RWPE2 (cell line): ENCODE data around the gene SLC1A5.
"Not testable (repeated sequence)": the region's sequence is repeated elsewhere in the genome, so short reads cannot be mapped to it uniquely, and the experiment has no call there.

ENCODE experiments used
- ATAC-seq: fragments of 200-7000 bp; cut with Tn5 transposase; 3 replicates; pipeline ENCODE4 v1.9.1; 2021; ENCODE audit warnings: low read depth
- DNase-seq: peaks from one replicate; pipeline ENCODE4 v3.0.0-alpha.2; 2020; ENCODE audit warnings: low spot score
- H3K27ac ChIP-seq: fragments of 450-650 bp; 2 replicates; pipeline ENCODE4 v1.5.1; 2017; ENCODE audit warnings: mild to moderate bottlenecking; ENCODE audit not compliant: poor library complexity, severe bottlenecking
- H3K27me3 ChIP-seq: fragments of 250-450 bp; sonication (Bioruptor Pico); 2 replicates; pipeline ENCODE4 v1.5.1; 2021; ENCODE audit warnings: mild to moderate bottlenecking, moderate library complexity; ENCODE audit not compliant: insufficient read depth, poor library complexity, severe bottlenecking
- H3K36me3 ChIP-seq: fragments of 250-450 bp; sonication (Bioruptor Pico); 2 replicates; pipeline ENCODE4 v1.5.1; 2020; ENCODE audit warnings: low read depth, mild to moderate bottlenecking, moderate library complexity
- H3K4me1 ChIP-seq: fragments of 250-450 bp; sonication (Bioruptor Pico); 2 replicates; pipeline ENCODE4 v1.5.1; 2021; ENCODE audit warnings: mild to moderate bottlenecking, moderate library complexity; ENCODE audit not compliant: insufficient read depth, poor library complexity, severe bottlenecking
- H3K4me3 ChIP-seq: fragments of 250-450 bp; sonication (Bioruptor Pico); 2 replicates; pipeline ENCODE4 v1.5.1; 2021; ENCODE audit warnings: mild to moderate bottlenecking, moderate library complexity; ENCODE audit not compliant: severe bottlenecking
- H3K9me3 ChIP-seq: fragments of 250-450 bp; sonication (Bioruptor Pico); 2 replicates; pipeline ENCODE4 v1.5.1; 2021; ENCODE audit warnings: mild to moderate bottlenecking, moderate library complexity; ENCODE audit not compliant: severe bottlenecking
- TF ChIP-seq, protein P1 (sequence below): fragments of 450-650 bp; IDR thresholded peaks from one replicate; pipeline ENCODE4 v1.5.1; 2017; ENCODE audit warnings: mild to moderate bottlenecking, moderate library complexity; ENCODE audit not compliant: poor library complexity, severe bottlenecking

Gene SLC1A5

DNA sequence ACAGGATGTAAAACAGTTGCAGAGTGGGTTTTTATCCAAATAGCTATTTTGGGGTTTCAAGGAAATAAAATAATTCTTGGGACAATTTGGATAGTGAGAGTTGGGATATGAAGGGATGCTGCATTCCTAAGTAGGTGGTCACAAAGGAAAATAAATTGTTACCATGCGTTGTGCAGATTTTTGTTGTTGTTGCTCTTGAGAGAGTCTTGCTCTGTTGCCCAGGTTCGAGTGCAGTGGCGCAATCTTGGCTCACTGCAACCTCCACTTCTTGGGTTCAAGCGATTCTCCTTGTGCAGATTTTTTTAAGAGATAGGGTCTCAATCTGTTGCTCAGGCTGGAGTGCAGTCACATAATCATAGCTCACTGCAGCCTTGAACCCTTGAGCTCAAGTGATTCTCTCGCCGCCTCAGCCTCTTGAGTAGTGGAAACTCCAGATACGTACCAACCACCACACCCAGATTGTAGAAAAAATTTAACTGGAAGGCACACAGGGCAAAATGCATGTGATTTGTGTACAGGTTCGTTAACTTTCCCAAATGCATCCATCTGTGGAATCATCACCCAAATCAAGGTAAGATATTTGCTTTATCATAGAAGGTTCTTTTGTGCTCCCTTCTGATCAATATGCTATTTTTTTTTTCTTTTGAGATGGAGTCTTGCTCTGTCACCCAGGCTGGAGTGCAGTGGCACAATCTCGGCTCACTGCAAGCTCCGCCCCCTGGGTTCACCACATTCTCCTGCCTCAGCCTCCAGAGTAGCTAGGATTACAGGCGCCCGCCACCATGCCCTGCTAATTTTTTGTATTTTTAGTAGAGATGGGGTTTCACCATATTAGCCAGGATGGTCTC lies 16.0 kb downstream of the SLC1A5 start:
- no peaks in the 10 kb centered on the region for H3K9me3 ChIP-seq
- no peak for DNase-seq
- no peak for ATAC-seq
- TF ChIP-seq, protein P1, sequence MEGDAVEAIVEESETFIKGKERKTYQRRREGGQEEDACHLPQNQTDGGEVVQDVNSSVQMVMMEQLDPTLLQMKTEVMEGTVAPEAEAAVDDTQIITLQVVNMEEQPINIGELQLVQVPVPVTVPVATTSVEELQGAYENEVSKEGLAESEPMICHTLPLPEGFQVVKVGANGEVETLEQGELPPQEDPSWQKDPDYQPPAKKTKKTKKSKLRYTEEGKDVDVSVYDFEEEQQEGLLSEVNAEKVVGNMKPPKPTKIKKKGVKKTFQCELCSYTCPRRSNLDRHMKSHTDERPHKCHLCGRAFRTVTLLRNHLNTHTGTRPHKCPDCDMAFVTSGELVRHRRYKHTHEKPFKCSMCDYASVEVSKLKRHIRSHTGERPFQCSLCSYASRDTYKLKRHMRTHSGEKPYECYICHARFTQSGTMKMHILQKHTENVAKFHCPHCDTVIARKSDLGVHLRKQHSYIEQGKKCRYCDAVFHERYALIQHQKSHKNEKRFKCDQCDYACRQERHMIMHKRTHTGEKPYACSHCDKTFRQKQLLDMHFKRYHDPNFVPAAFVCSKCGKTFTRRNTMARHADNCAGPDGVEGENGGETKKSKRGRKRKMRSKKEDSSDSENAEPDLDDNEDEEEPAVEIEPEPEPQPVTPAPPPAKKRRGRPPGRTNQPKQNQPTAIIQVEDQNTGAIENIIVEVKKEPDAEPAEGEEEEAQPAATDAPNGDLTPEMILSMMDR, result no peak
- no peaks in the 10 kb centered on the region for H3K27me3 ChIP-seq
- peaks cover 8% of the 10 kb centered on the region for H3K4me1 ChIP-seq
- H3K4me3 ChIP-seq, result no peak overlapping the region
- peaks cover 30% of the 10 kb centered on the region for H3K36me3 ChIP-seq
- no peak overlapping the region for H3K27ac ChIP-seq

DNA sequence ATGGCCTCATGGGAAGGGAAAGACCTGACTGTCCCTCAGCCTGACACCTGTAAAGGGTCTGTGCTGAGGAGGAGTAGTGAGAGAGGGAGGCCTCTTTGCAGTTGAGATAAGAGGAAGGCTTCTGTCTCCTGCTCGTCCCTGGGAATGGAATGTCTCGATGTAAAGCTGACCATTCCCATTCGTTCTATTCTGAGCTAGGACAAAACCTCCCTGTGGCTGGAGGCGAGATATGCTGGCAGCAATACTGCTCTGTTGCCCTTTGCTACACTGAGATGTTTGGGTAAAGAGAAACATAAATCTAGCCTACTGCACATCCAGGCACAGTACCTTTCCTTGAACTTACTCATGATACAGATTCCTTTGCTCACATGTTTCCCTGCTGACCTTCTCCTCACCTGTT lies 19.6 kb downstream of the SLC1A5 start:
- not testable (repeated sequence) for H3K4me1 ChIP-seq, H3K36me3 ChIP-seq, ATAC-seq, H3K4me3 ChIP-seq, DNase-seq, H3K27ac ChIP-seq, H3K27me3 ChIP-seq, H3K9me3 ChIP-seq

DNA sequence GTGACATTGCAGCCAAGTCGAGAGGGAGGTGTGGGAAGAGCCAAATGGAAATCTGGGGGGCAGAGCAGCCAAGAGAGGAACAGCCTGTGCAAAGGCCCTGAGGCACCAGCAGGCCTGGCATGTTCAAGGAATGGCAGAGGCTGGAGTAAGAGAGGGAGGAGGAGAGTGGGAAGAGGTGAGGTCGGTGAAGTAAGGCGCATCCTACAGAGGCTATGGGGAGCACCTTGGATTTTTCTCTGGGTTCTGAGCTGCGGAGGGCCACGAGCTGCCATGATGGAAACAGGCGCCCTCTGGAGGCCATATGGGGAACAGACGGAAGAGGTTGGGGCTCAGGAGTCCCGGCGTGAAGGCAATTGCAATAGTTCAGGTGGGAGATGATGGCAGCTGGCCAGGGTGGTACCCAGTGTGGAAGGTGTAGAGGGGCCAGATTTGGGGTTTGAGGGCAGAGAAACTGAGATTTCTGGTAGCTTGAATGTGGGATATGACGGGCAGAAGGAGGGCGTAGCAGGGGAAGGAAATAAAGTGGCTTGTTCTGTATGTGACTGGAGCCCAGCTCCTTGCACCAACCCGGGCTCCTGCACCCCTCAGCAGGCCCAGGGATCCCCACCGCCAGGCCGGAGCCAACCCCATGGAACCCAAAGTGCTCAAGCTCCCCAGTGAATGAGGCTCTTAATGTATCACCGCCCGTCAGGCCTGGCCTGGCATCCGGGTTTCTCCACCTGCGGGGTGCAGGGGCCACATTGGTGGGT lies 21.7 kb downstream of the SLC1A5 start:
- Histone ChIP-seq H3K27ac (no peak overlapping the region), H3K27me3 (no peaks in the 10 kb centered on the region), H3K36me3 (no peaks in the 10 kb centered on the region), H3K4me3 (no peak overlapping the region), H3K9me3 (no peaks in the 10 kb centered on the region), H3K4me1 (peaks cover 25% of the 10 kb centered on the region)
- no peak for DNase-seq
- TF ChIP-seq, protein P1, result peak; percentile 60
- no peak for ATAC-seq

DNA sequence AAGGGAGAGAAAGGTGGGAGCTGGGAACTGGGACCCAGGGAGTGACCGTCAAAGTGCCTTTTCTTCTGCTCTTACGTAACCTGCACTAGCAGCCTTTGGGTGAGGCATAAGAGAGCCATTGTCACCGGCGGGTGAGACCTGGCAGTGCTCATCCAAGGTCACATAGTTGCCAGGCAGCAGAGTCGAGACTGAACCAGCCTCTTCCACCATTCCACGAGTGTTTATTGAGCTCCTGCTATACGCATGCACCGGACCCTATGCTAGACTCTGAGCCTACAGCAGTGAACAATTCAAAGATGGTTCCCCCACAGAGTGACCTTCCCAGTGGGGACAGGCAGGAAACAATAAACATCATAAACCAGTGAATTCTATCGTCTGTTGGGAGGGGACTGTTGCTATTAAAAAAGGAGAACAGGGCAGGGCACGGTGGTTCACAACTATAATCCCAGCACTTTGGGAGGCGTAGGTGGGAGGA lies 23.5 kb downstream of the SLC1A5 start:
- no peaks in the 10 kb centered on the region for H3K27me3 ChIP-seq
- DNase-seq, result no peak
- no peak overlapping the region for H3K27ac ChIP-seq
- H3K36me3 ChIP-seq, result no peaks in the 10 kb centered on the region
- H3K4me1 ChIP-seq, result peaks cover 29% of the 10 kb centered on the region
- H3K4me3 ChIP-seq, result no peak overlapping the region
- TF ChIP-seq, protein P1, result no peak
- ATAC-seq, result no peak
- no peaks in the 10 kb centered on the region for H3K9me3 ChIP-seq

DNA sequence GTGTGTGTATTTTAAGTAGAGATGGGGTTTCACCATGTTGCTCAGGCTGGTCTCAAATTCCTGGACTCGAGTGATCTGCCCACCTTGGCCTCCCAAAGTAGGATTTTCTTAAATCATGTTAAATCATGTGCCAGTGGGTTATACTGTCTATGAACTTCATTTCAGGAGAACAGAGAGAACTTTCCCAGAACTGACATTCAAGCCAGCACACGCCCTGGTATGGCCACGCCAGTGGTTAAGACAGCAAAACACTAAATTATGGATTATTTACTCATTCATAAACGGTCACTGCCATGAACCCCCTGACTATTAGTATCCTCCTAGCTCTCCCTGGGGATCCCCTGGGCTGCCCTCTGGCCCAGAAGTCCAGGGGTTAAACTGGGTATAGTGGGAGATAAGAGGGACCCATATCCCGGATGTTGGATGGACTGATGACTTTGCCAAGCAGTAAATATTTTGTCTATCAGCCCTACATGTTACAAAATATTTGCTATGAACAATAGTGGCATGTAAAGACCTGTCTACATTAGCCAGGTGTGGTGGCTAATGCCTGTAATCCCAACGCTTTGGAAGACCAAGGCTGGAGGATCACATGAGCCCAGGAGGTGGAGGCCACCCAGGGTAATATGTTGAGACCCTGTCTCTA lies 26.0 kb downstream of the SLC1A5 start:
- H3K27ac ChIP-seq, result peak overlapping the region; percentile 81
- H3K4me3 ChIP-seq, result no peak overlapping the region
- TF ChIP-seq, protein P1, result no peak
- DNase-seq (no peak), ATAC-seq (peak; percentile 73)
- no peaks in the 10 kb centered on the region for H3K36me3 ChIP-seq
- no peaks in the 10 kb centered on the region for H3K9me3 ChIP-seq
- no peaks in the 10 kb centered on the region for H3K27me3 ChIP-seq
- peaks cover 32% of the 10 kb centered on the region for H3K4me1 ChIP-seq
